Measurements from ENCODE around the gene GDPD2.

Gene GDPD2

GRCh38 chrX:70437921-70438665, 15.0 kb downstream of the GDPD2 start:
- H3K4me1 ChIP-seq (ENCODE audit: control insufficient read depth, insufficient read depth, low read length) = peaks cover 10% of the 10 kb centered on the region
- no peak overlapping the region for H3K9ac ChIP-seq (ENCODE audit: low read length in 2 of 2)
- no peaks in the 10 kb centered on the region for H3K9me3 ChIP-seq (ENCODE audit: control insufficient read depth in 2 of 2, low read length in 2 of 2)
- H3K4me3 ChIP-seq (ENCODE audit: low read length in 2 of 2) = no peak overlapping the region
- H3K27ac ChIP-seq (ENCODE audit: low read length) = no peak overlapping the region
- H3K27me3 ChIP-seq (ENCODE audit: control insufficient read depth in 1 of 2, insufficient read depth in 2 of 2, low read length in 2 of 2) = peaks cover 0 to 21% of the 10 kb centered on the region in 2 donors
- H3K36me3 ChIP-seq (ENCODE audit: control insufficient read depth in 2 of 2, insufficient read depth in 2 of 2, low read length in 2 of 2) = no peaks in the 10 kb centered on the region

- H3K27me3 ChIP-seq (ENCODE audit: control insufficient read depth in 1 of 2, insufficient read depth in 2 of 2, low read length in 2 of 2) = peaks cover 0 to 23% of the 10 kb centered on the region in 2 donors
- H3K36me3 ChIP-seq (ENCODE audit: control insufficient read depth in 2 of 2, insufficient read depth in 2 of 2, low read length in 2 of 2) = no peaks in the 10 kb centered on the region
- H3K4me1 ChIP-seq (ENCODE audit: control insufficient read depth, insufficient read depth, low read length) = peaks cover 8% of the 10 kb centered on the region
- H3K9me3 ChIP-seq (ENCODE audit: control insufficient read depth in 2 of 2, low read length in 2 of 2) = no peaks in the 10 kb centered on the region
- no peak overlapping the region for H3K27ac ChIP-seq (ENCODE audit: low read length)
- no peak overlapping the region for H3K4me3 ChIP-seq (ENCODE audit: low read length in 2 of 2)
- no peak overlapping the region for H3K9ac ChIP-seq (ENCODE audit: low read length in 2 of 2)
Observed at GRCh38 chrX:70439016-70439415, 15.9 kb downstream of the GDPD2 start.

GRCh38 chrX:70442224-70442623, 19.1 kb downstream of the GDPD2 start:
- Histone ChIP-seq H3K27ac (ENCODE audit: low read length) (no peak overlapping the region), H3K27me3 (ENCODE audit: control insufficient read depth in 1 of 2, insufficient read depth in 2 of 2, low read length in 2 of 2) (peaks cover 0 to 23% of the 10 kb centered on the region in 2 donors), H3K4me3 (ENCODE audit: low read length in 2 of 2) (no peak overlapping the region), H3K9ac (ENCODE audit: low read length in 2 of 2) (no peak overlapping the region), H3K9me3 (ENCODE audit: control insufficient read depth in 2 of 2, low read length in 2 of 2) (no peaks in the 10 kb centered on the region), H3K4me1 (ENCODE audit: control insufficient read depth, insufficient read depth, low read length) (peaks cover 11% of the 10 kb centered on the region), H3K36me3 (ENCODE audit: control insufficient read depth in 2 of 2, insufficient read depth in 2 of 2, low read length in 2 of 2) (no peaks in the 10 kb centered on the region)

- no peaks in the 10 kb centered on the region for H3K36me3 ChIP-seq (ENCODE audit: control insufficient read depth in 2 of 2, insufficient read depth in 2 of 2, low read length in 2 of 2)
- H3K9ac ChIP-seq (ENCODE audit: low read length in 2 of 2) = no peak within 1 kb of the TSS
- no peak within 1 kb of the TSS for H3K27ac ChIP-seq (ENCODE audit: low read length)
- H3K9me3 ChIP-seq (ENCODE audit: control insufficient read depth in 2 of 2, low read length in 2 of 2) = no peaks in the 10 kb centered on the region
- H3K4me1 ChIP-seq (ENCODE audit: control insufficient read depth, insufficient read depth, low read length) = peaks cover 11% of the 10 kb centered on the region
- H3K4me3 ChIP-seq (ENCODE audit: low read length in 2 of 2) = peak within 1 kb of the TSS in 1 of 2 donors; percentile 61
- H3K27me3 ChIP-seq (ENCODE audit: control insufficient read depth in 1 of 2, insufficient read depth in 2 of 2, low read length in 2 of 2) = peaks cover 0 to 15% of the 10 kb centered on the region in 2 donors
Observed at GRCh38 chrX:70444326-70444945, 21.3 kb downstream of the GDPD2 start, which contains the start of gene DLG3. Gene DLG3 (plus strand): TSS chrX:70444835. CDS start chrX:70445202, 367 bp downstream.

- no peak overlapping the region for H3K9ac ChIP-seq (ENCODE audit: low read length in 2 of 2)
- peaks cover 0 to 14% of the 10 kb centered on the region in 2 donors for H3K27me3 ChIP-seq (ENCODE audit: control insufficient read depth in 1 of 2, insufficient read depth in 2 of 2, low read length in 2 of 2)
- H3K36me3 ChIP-seq (ENCODE audit: control insufficient read depth in 2 of 2, insufficient read depth in 2 of 2, low read length in 2 of 2) = no peaks in the 10 kb centered on the region
- no peaks in the 10 kb centered on the region for H3K9me3 ChIP-seq (ENCODE audit: control insufficient read depth in 2 of 2, low read length in 2 of 2)
- H3K4me3 ChIP-seq (ENCODE audit: low read length in 2 of 2) = peak overlapping the region in 1 of 2 donors; percentile 61
- H3K27ac ChIP-seq (ENCODE audit: low read length) = no peak overlapping the region
- peaks cover 11% of the 10 kb centered on the region for H3K4me1 ChIP-seq (ENCODE audit: control insufficient read depth, insufficient read depth, low read length)
Observed at GRCh38 chrX:70444946-70445656, 22.0 kb downstream of the GDPD2 start.

GRCh38 chrX:70445951-70446350, 22.8 kb downstream of the GDPD2 start:
- no peaks in the 10 kb centered on the region for H3K36me3 ChIP-seq (ENCODE audit: control insufficient read depth in 2 of 2, insufficient read depth in 2 of 2, low read length in 2 of 2)
- H3K9ac ChIP-seq (ENCODE audit: low read length in 2 of 2) = no peak overlapping the region
- peaks cover 0 to 14% of the 10 kb centered on the region in 2 donors for H3K27me3 ChIP-seq (ENCODE audit: control insufficient read depth in 1 of 2, insufficient read depth in 2 of 2, low read length in 2 of 2)
- H3K4me3 ChIP-seq (ENCODE audit: low read length in 2 of 2) = no peak overlapping the region
- no peaks in the 10 kb centered on the region for H3K9me3 ChIP-seq (ENCODE audit: control insufficient read depth in 2 of 2, low read length in 2 of 2)
- H3K4me1 ChIP-seq (ENCODE audit: control insufficient read depth, insufficient read depth, low read length) = peaks cover 11% of the 10 kb centered on the region
- no peak overlapping the region for H3K27ac ChIP-seq (ENCODE audit: low read length)

GRCh38 chrX:70446380-70447350, 23.6 kb downstream of the GDPD2 start:
- Histone ChIP-seq H3K9ac (ENCODE audit: low read length in 2 of 2) (no peak overlapping the region), H3K4me3 (ENCODE audit: low read length in 2 of 2) (no peak overlapping the region), H3K27me3 (ENCODE audit: control insufficient read depth in 1 of 2, insufficient read depth in 2 of 2, low read length in 2 of 2) (peaks cover 0 to 12% of the 10 kb centered on the region in 2 donors), H3K9me3 (ENCODE audit: control insufficient read depth in 2 of 2, low read length in 2 of 2) (no peaks in the 10 kb centered on the region), H3K36me3 (ENCODE audit: control insufficient read depth in 2 of 2, insufficient read depth in 2 of 2, low read length in 2 of 2) (no peaks in the 10 kb centered on the region), H3K27ac (ENCODE audit: low read length) (no peak overlapping the region), H3K4me1 (ENCODE audit: control insufficient read depth, insufficient read depth, low read length) (peaks cover 12% of the 10 kb centered on the region)

- H3K9ac ChIP-seq (ENCODE audit: low read length in 2 of 2) = no peak overlapping the region
- H3K36me3 ChIP-seq (ENCODE audit: control insufficient read depth in 2 of 2, insufficient read depth in 2 of 2, low read length in 2 of 2) = no peaks in the 10 kb centered on the region
- no peak overlapping the region for H3K4me3 ChIP-seq (ENCODE audit: low read length in 2 of 2)
- H3K4me1 ChIP-seq (ENCODE audit: control insufficient read depth, insufficient read depth, low read length) = peaks cover 27% of the 10 kb centered on the region
- H3K27ac ChIP-seq (ENCODE audit: low read length) = no peak overlapping the region
- H3K9me3 ChIP-seq (ENCODE audit: control insufficient read depth in 2 of 2, low read length in 2 of 2) = no peaks in the 10 kb centered on the region
- peaks cover 0 to 11% of the 10 kb centered on the region in 2 donors for H3K27me3 ChIP-seq (ENCODE audit: control insufficient read depth in 1 of 2, insufficient read depth in 2 of 2, low read length in 2 of 2)
Observed at GRCh38 chrX:70449457-70449966, 26.4 kb downstream of the GDPD2 start.

- peaks cover 23% of the 10 kb centered on the region for H3K4me1 ChIP-seq (ENCODE audit: control insufficient read depth, insufficient read depth, low read length)
- peak overlapping the region; percentile 65 to 74 for H3K4me3 ChIP-seq (ENCODE audit: low read length in 2 of 2)
- no peaks in the 10 kb centered on the region for H3K9me3 ChIP-seq (ENCODE audit: control insufficient read depth in 2 of 2, low read length in 2 of 2)
- H3K27me3 ChIP-seq (ENCODE audit: control insufficient read depth in 1 of 2, insufficient read depth in 2 of 2, low read length in 2 of 2) = peaks cover 0 to 5% of the 10 kb centered on the region in 2 donors
- H3K36me3 ChIP-seq (ENCODE audit: control insufficient read depth in 2 of 2, insufficient read depth in 2 of 2, low read length in 2 of 2) = no peaks in the 10 kb centered on the region
- peak overlapping the region; percentile 48 to 68 for H3K9ac ChIP-seq (ENCODE audit: low read length in 2 of 2)
- H3K27ac ChIP-seq (ENCODE audit: low read length) = no peak overlapping the region
Observed at GRCh38 chrX:70452143-70452733, 29.1 kb downstream of the GDPD2 start.
